Sigmoid colon (tissue), 4 donors: ENCODE measurements around the gene LPIN2.

ENCODE experiments used
- EP300 ChIP-seq, 4 donors: sonication (generic); formaldehyde crosslinking; IDR thresholded peaks; one replicate each; pipeline ENCODE4 v1.6.1; 2017; ENCODE audit warnings: antibody characterized with exemption in 4 of 4
- POLR2A ChIP-seq, 2 donors: fragments of 450-650 bp; IDR thresholded peaks; one replicate each; pipeline ENCODE4 v1.6.1; 2016; ENCODE audit warnings: antibody characterized with exemption in 2 of 2, mild to moderate bottlenecking in 2 of 2, moderate library complexity in 2 of 2
- TF ChIP-seq, protein P1 (sequence below), 4 experiments: fragments of 450-650 bp in 3 of 4; fragments of 200-600 bp in 1 of 4; IDR thresholded peaks; one replicate each; pipeline ENCODE4 v1.5.1; 2016 to 2019; ENCODE audit warnings: antibody characterized with exemption in 4 of 4, mild to moderate bottlenecking in 3 of 4, moderate library complexity in 2 of 4

DNA sequence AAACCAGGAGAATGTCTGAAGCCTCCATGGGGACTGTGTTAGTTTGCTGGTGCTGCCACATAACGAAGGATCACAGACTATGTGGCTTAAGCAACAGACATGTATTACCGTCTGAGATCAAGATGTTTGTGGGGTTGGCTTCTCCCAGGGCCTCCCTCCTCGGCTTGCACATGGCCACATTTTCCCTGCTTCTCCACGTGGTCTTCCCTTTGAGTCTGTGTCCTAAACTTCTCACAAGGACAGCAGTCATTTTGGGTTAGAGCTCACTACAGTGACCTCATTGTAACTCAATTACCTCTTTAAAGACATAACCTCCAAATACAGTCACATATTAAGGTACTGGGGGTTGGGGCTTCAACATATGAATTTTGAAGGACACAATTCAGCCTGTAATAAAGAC lies 44.6 kb upstream of the LPIN2 start:
- TF ChIP-seq, protein P1, sequence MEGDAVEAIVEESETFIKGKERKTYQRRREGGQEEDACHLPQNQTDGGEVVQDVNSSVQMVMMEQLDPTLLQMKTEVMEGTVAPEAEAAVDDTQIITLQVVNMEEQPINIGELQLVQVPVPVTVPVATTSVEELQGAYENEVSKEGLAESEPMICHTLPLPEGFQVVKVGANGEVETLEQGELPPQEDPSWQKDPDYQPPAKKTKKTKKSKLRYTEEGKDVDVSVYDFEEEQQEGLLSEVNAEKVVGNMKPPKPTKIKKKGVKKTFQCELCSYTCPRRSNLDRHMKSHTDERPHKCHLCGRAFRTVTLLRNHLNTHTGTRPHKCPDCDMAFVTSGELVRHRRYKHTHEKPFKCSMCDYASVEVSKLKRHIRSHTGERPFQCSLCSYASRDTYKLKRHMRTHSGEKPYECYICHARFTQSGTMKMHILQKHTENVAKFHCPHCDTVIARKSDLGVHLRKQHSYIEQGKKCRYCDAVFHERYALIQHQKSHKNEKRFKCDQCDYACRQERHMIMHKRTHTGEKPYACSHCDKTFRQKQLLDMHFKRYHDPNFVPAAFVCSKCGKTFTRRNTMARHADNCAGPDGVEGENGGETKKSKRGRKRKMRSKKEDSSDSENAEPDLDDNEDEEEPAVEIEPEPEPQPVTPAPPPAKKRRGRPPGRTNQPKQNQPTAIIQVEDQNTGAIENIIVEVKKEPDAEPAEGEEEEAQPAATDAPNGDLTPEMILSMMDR (IDR thresholded peaks at IDR 0.05), result no peak
- no peak for TF ChIP-seq EP300 (IDR thresholded peaks at IDR 0.05)
- TF ChIP-seq POLR2A (IDR thresholded peaks at IDR 0.05), result no peak
